Nephron progenitor cell (in vitro differentiated cells): ENCODE data around the gene ACACA.
A peak's percentile ranks its signal among the peaks of the same experiment; 100 is the strongest.

Experiments used
- DNase-seq: peaks from one replicate; pipeline ENCODE4 v3.0.0; 2021
- H3K27ac Mint-ChIP-seq: 2 replicates; pipeline ENCODE4 v1.8.0; 2021; ENCODE audit warnings: mild to moderate bottlenecking, moderate library complexity, mixed read lengths
- H3K27me3 Mint-ChIP-seq: 2 replicates; pipeline ENCODE4 v1.8.0; 2021; ENCODE audit warnings: mild to moderate bottlenecking, low read depth, mixed read lengths; ENCODE audit not compliant: poor library complexity
- H3K36me3 Mint-ChIP-seq: 2 replicates; pipeline ENCODE4 v1.8.0; 2021; ENCODE audit warnings: low read depth, mixed read lengths
- H3K4me1 Mint-ChIP-seq: 2 replicates; pipeline ENCODE4 v1.8.0; 2021; ENCODE audit warnings: mixed read lengths
- H3K4me3 Mint-ChIP-seq: 2 replicates; pipeline ENCODE4 v1.8.0; 2021; ENCODE audit warnings: mild to moderate bottlenecking, moderate library complexity, mixed read lengths
- H3K9me3 Mint-ChIP-seq: 2 replicates; pipeline ENCODE4 v1.8.0; 2021; ENCODE audit warnings: mild to moderate bottlenecking, moderate library complexity, mixed read lengths
- TF ChIP-seq, protein P1 (sequence below): fragments of 200-600 bp; sonication (generic); IDR thresholded peaks from 2 replicates; pipeline ENCODE4 v1.5.0; 2021; ENCODE audit warnings: antibody characterized with exemption

The ACACA gene

GRCh38 chr17:37138571-37139120 lies 268.0 kb downstream of the ACACA start:
- DNase-seq = no peak

GRCh38 chr17:37137906-37138514 lies 268.6 kb downstream of the ACACA start:
- Mint-ChIP-seq H3K36me3 (peaks cover 39% of the 10 kb centered on the region), H3K9me3 (no peaks in the 10 kb centered on the region), H3K27ac (peak overlapping the region; percentile 21), H3K4me3 (no peak overlapping the region), H3K27me3 (peaks cover 6% of the 10 kb centered on the region), H3K4me1 (peaks cover 68% of the 10 kb centered on the region)
- TF ChIP-seq, protein P1, sequence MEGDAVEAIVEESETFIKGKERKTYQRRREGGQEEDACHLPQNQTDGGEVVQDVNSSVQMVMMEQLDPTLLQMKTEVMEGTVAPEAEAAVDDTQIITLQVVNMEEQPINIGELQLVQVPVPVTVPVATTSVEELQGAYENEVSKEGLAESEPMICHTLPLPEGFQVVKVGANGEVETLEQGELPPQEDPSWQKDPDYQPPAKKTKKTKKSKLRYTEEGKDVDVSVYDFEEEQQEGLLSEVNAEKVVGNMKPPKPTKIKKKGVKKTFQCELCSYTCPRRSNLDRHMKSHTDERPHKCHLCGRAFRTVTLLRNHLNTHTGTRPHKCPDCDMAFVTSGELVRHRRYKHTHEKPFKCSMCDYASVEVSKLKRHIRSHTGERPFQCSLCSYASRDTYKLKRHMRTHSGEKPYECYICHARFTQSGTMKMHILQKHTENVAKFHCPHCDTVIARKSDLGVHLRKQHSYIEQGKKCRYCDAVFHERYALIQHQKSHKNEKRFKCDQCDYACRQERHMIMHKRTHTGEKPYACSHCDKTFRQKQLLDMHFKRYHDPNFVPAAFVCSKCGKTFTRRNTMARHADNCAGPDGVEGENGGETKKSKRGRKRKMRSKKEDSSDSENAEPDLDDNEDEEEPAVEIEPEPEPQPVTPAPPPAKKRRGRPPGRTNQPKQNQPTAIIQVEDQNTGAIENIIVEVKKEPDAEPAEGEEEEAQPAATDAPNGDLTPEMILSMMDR = no peak
- no peak for DNase-seq

More at GRCh38 chr17:37138571-37139120, 268.0 kb downstream of the ACACA start:
- peaks cover 42% of the 10 kb centered on the region for H3K36me3 Mint-ChIP-seq
- peaks cover 6% of the 10 kb centered on the region for H3K27me3 Mint-ChIP-seq
- H3K27ac Mint-ChIP-seq = peak overlapping the region; percentile 72
- TF ChIP-seq, protein P1 = no peak
- H3K9me3 Mint-ChIP-seq = no peaks in the 10 kb centered on the region
- no peak overlapping the region for H3K4me3 Mint-ChIP-seq
- H3K4me1 Mint-ChIP-seq = peaks cover 65% of the 10 kb centered on the region

DNA sequence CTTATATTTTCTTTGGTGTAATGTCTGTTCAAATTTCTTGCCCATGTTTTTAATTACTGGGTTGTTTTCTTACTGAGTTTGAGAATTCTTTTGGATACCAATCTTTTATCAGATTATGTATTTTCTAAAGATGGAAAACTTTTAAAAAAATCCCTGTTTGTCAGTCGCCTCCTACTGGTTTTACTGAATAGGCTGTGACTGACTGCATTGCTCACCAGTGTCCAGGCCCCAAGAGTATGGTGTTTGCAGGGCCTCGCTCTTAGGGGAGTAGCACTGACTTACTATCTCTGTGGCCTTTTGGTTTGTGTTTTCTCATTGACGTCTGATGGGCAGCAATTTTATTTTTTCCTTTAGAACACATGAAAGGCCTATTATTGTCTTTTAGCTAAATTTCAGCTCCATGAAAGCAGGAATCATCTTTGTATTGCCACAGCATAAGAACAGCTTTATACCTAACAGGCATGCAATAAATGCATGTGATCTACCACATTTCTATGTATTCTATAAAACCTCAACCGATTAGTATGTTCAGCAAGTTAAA lies 269.5 kb downstream of the ACACA start:
- Mint-ChIP-seq H3K36me3 (peaks cover 33% of the 10 kb centered on the region), H3K27ac (peak overlapping the region; percentile 31), H3K27me3 (peaks cover 6% of the 10 kb centered on the region), H3K4me3 (no peak overlapping the region), H3K4me1 (peaks cover 70% of the 10 kb centered on the region), H3K9me3 (no peaks in the 10 kb centered on the region)
- TF ChIP-seq, protein P1 = no peak
- no peak for DNase-seq

GRCh38 chr17:37135576-37135975 lies 271.1 kb downstream of the ACACA start:
- peaks cover 6% of the 10 kb centered on the region for H3K27me3 Mint-ChIP-seq
- H3K4me1 Mint-ChIP-seq = peaks cover 83% of the 10 kb centered on the region
- H3K27ac Mint-ChIP-seq = peak overlapping the region; percentile 93
- H3K9me3 Mint-ChIP-seq = no peaks in the 10 kb centered on the region
- DNase-seq = no peak
- TF ChIP-seq, protein P1 = no peak
- no peak overlapping the region for H3K4me3 Mint-ChIP-seq
- H3K36me3 Mint-ChIP-seq = peaks cover 24% of the 10 kb centered on the region

DNA sequence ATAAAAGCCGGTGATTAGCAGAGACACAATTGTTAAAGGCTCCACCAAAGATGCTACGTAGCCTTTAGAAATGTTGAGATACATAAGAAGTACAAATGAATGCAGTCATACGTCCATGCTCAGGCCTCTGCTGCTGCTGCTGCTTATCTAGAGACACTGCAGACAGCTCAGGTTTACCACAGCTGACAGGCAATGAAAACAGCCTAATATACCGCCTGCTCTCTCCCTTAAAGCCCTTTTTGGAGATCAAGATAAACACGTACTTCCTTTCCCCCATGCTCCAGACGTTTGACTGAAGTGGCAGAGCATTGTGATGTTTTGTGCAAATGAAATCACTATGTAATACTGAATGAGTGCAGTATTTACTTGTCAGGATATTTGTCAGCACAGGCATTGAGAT lies 272.6 kb downstream of the ACACA start:
- TF ChIP-seq, protein P1 = no peak
- Mint-ChIP-seq H3K27me3 (peaks cover 6% of the 10 kb centered on the region), H3K4me1 (peaks cover 86% of the 10 kb centered on the region), H3K27ac (peak overlapping the region; percentile 99), H3K9me3 (no peaks in the 10 kb centered on the region), H3K36me3 (peaks cover 18% of the 10 kb centered on the region), H3K4me3 (peak overlapping the region; percentile 52)
- DNase-seq = peak; percentile 19

- peaks cover 6% of the 10 kb centered on the region for H3K27me3 Mint-ChIP-seq
- H3K4me1 Mint-ChIP-seq = peaks cover 77% of the 10 kb centered on the region
- H3K27ac Mint-ChIP-seq = peak overlapping the region; percentile 99
Measured at GRCh38 chr17:37133136-37133535, 273.5 kb downstream of the ACACA start.

More at GRCh38 chr17:37133136-37133535, 273.5 kb downstream of the ACACA start:
- TF ChIP-seq, protein P1 = no peak
- no peaks in the 10 kb centered on the region for H3K9me3 Mint-ChIP-seq
- DNase-seq = no peak
- H3K36me3 Mint-ChIP-seq = peaks cover 22% of the 10 kb centered on the region
- peak overlapping the region; percentile 52 for H3K4me3 Mint-ChIP-seq
